ENCODE measurements around the gene CAMK2D. TPM values are rescaled to one million over a fixed set of nuclear protein-coding genes. Genes with fewer than 3 reads are reported as not detected.

Gene CAMK2D
- polyA plus RNA-seq, 3 donors: 10.4 to 30.6 (median 19.6) TPM

DNA sequence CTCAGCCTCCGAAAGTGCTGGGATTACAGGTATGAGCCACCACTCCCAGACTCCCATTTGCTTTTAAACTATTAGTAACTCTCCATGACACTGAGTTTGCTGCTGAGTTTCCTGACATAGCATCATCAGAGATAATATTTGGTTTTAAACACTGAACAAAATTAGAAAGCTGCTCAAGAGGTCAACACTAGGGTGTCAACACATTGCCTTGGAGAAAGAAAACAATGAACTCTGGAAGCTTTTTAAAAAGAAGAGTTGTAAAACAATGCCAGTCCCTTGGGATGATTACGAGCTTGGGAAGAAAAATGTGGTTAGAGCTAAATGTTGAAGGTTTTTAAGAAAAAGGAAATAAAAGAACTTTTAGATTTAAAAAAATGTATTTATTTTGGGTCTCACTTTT is 264.8 kb downstream of the CAMK2D start:
- WGBS (ENCODE audit: insufficient coverage): 50% methylated on average over 2 of the region's 2 CpGs
- H3K36me3 ChIP-seq (replicated peaks in 1 of 2; ENCODE audit: control insufficient read depth in 1 of 2, insufficient read depth in 2 of 2, low read length in 2 of 2): no peaks in the 10 kb centered on the region
- H3K9me3 ChIP-seq (replicated peaks in 1 of 2; ENCODE audit: control insufficient read depth in 1 of 2, insufficient read depth in 1 of 2, low read length in 2 of 2): peaks cover 0 to 12% of the 10 kb centered on the region in 2 donors
- DNase-seq: no peak
- H4K20me1 ChIP-seq (ENCODE audit: insufficient read depth, low read length): no peaks in the 10 kb centered on the region
- no peaks in the 10 kb centered on the region for H3K27me3 Mint-ChIP-seq (ENCODE audit: low read depth in 3 of 3)
- TF ChIP-seq, protein P1, sequence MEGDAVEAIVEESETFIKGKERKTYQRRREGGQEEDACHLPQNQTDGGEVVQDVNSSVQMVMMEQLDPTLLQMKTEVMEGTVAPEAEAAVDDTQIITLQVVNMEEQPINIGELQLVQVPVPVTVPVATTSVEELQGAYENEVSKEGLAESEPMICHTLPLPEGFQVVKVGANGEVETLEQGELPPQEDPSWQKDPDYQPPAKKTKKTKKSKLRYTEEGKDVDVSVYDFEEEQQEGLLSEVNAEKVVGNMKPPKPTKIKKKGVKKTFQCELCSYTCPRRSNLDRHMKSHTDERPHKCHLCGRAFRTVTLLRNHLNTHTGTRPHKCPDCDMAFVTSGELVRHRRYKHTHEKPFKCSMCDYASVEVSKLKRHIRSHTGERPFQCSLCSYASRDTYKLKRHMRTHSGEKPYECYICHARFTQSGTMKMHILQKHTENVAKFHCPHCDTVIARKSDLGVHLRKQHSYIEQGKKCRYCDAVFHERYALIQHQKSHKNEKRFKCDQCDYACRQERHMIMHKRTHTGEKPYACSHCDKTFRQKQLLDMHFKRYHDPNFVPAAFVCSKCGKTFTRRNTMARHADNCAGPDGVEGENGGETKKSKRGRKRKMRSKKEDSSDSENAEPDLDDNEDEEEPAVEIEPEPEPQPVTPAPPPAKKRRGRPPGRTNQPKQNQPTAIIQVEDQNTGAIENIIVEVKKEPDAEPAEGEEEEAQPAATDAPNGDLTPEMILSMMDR (IDR thresholded peaks at IDR 0.05): no peak
- H3K9me3 Mint-ChIP-seq: peaks cover 10 to 22% (median 12%) of the 10 kb centered on the region in 7 donors
- no peak overlapping the region for H2AFZ ChIP-seq (ENCODE audit: insufficient read depth, low read depth, low read length, poor library complexity, severe bottlenecking)
- no peak overlapping the region for H3K4me2 ChIP-seq (replicated peaks; ENCODE audit: extremely low read depth, low read length, poor library complexity, severe bottlenecking)
- H3K79me2 ChIP-seq (ENCODE audit: insufficient read depth, low read length): no peaks in the 10 kb centered on the region
- H3K27me3 ChIP-seq (ENCODE audit: control insufficient read depth in 2 of 2, insufficient read depth in 2 of 2, low read length in 2 of 2): no peaks in the 10 kb centered on the region
- no peak overlapping the region for H3K9ac ChIP-seq (ENCODE audit: insufficient read depth, low read length, poor library complexity, severe bottlenecking)
- H3K27ac Mint-ChIP-seq: no peak overlapping the region
- H3K4me3 ChIP-seq (replicated peaks in 1 of 3; ENCODE audit: low read depth in 2 of 3, low read length in 3 of 3): no peak overlapping the region
- intact Hi-C loops (cut with micrococcal nuclease): no loop called here
- H3K4me1 ChIP-seq (ENCODE audit: control insufficient read depth in 1 of 2, insufficient read depth in 2 of 2, low read length in 2 of 2): no peaks in the 10 kb centered on the region
- H3K4me3 Mint-ChIP-seq: no peak overlapping the region
- H3K4me1 Mint-ChIP-seq: no peaks in the 10 kb centered on the region
- H3K36me3 Mint-ChIP-seq: peaks cover 22% of the 10 kb centered on the region in 2 donors
- no peak overlapping the region for H3K27ac ChIP-seq (ENCODE audit: low read depth in 1 of 2, low read length in 2 of 2)

DNA sequence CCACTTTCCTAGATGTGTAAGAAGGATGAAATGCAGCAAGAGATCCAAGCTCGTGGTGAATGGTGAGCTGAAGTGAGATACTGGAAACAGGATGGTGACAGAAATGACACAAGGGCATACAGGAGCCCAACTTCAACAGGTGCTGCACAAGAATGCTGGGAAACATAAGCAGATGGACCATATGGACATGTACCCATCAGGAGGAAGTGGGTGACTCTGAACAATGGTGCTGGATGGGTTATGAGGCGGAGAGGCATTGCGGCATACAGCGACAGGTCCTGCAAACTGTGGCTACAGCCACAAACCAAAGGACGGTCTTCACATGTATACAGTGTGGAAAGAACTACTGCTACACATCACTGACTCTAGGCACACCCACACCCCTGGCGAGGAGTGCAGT is 265.7 kb downstream of the CAMK2D start:
- Mint-ChIP-seq H3K4me1 (no peaks in the 10 kb centered on the region), H3K4me3 (no peak overlapping the region), H3K27ac (no peak overlapping the region), H3K9me3 (peaks cover 10 to 25% (median 12%) of the 10 kb centered on the region in 7 donors), H3K27me3 (ENCODE audit: low read depth in 3 of 3) (no peaks in the 10 kb centered on the region), H3K36me3 (peaks cover 22% of the 10 kb centered on the region in 2 donors)
- no peaks in the 10 kb centered on the region for H4K20me1 ChIP-seq (ENCODE audit: insufficient read depth, low read length)
- intact Hi-C loops (cut with micrococcal nuclease): no loop called here
- TF ChIP-seq, protein P1 (IDR thresholded peaks at IDR 0.05): no peak
- H3K79me2 ChIP-seq (ENCODE audit: insufficient read depth, low read length): no peaks in the 10 kb centered on the region
- no peak overlapping the region for H3K27ac ChIP-seq (ENCODE audit: low read depth in 1 of 2, low read length in 2 of 2)
- H2AFZ ChIP-seq (ENCODE audit: insufficient read depth, low read depth, low read length, poor library complexity, severe bottlenecking): no peak overlapping the region
- WGBS (ENCODE audit: insufficient coverage): 86% methylated on average over 1 of the region's 6 CpGs
- no peaks in the 10 kb centered on the region for H3K36me3 ChIP-seq (replicated peaks in 1 of 2; ENCODE audit: control insufficient read depth in 1 of 2, insufficient read depth in 2 of 2, low read length in 2 of 2)
- H3K4me3 ChIP-seq (replicated peaks in 1 of 3; ENCODE audit: low read depth in 2 of 3, low read length in 3 of 3): no peak overlapping the region
- no peak overlapping the region for H3K9ac ChIP-seq (ENCODE audit: insufficient read depth, low read length, poor library complexity, severe bottlenecking)
- no peaks in the 10 kb centered on the region for H3K27me3 ChIP-seq (ENCODE audit: control insufficient read depth in 2 of 2, insufficient read depth in 2 of 2, low read length in 2 of 2)
- H3K9me3 ChIP-seq (replicated peaks in 1 of 2; ENCODE audit: control insufficient read depth in 1 of 2, insufficient read depth in 1 of 2, low read length in 2 of 2): peaks cover 0 to 12% of the 10 kb centered on the region in 2 donors
- no peak overlapping the region for H3K4me2 ChIP-seq (replicated peaks; ENCODE audit: extremely low read depth, low read length, poor library complexity, severe bottlenecking)
- no peak for DNase-seq
- no peaks in the 10 kb centered on the region for H3K4me1 ChIP-seq (ENCODE audit: control insufficient read depth in 1 of 2, insufficient read depth in 2 of 2, low read length in 2 of 2)

Measured in CD14-positive monocyte (primary cell).